Fibroblast of lung (primary cell): ENCODE measurements around the gene CPT1A.

ENCODE experiments used
- CTCF ChIP-seq, 2 donors: IDR thresholded peaks in 1 of 2; conservative IDR thresholded peaks in 1 of 2; 1 replicate in 1 of 2; 2 replicates in 1 of 2; pipeline ENCODE4 v1.5.1; 2011 to 2012; ENCODE audit warnings: low read length in 2 of 2, control low read depth in 1 of 2, inconsistent platforms in 1 of 2, low read depth in 1 of 2, mild to moderate bottlenecking in 1 of 2
- EZH2 ChIP-seq: IDR thresholded peaks from 2 replicates; pipeline ENCODE4 v1.5.1; 2012; ENCODE audit warnings: low read length, control low read depth, mild to moderate bottlenecking; ENCODE audit errors: missing control alignments

GRCh38 chr11:68828957-68829356 lies 12.8 kb downstream of the CPT1A start:
- TF ChIP-seq CTCF (conservative IDR thresholded peaks at IDR 0.05 in 1 of 2, IDR thresholded peaks at IDR 0.05 in 1 of 2; ENCODE audit: low read depth in 1 of 2, low read length in 2 of 2) (no peak), EZH2 (no peak)
